NCI-H748 (cell line): ENCODE data around the gene ADI1.
A peak's percentile ranks its signal among the peaks of the same experiment; 100 is the strongest.

Experiments
- DNase-seq: peaks from one replicate; lab custom pipeline; 2025; ENCODE audit not compliant: unreplicated experiment; lab: John Stamatoyannopoulos, UW

Gene ADI1, protein sequence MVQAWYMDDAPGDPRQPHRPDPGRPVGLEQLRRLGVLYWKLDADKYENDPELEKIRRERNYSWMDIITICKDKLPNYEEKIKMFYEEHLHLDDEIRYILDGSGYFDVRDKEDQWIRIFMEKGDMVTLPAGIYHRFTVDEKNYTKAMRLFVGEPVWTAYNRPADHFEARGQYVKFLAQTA

DNA sequence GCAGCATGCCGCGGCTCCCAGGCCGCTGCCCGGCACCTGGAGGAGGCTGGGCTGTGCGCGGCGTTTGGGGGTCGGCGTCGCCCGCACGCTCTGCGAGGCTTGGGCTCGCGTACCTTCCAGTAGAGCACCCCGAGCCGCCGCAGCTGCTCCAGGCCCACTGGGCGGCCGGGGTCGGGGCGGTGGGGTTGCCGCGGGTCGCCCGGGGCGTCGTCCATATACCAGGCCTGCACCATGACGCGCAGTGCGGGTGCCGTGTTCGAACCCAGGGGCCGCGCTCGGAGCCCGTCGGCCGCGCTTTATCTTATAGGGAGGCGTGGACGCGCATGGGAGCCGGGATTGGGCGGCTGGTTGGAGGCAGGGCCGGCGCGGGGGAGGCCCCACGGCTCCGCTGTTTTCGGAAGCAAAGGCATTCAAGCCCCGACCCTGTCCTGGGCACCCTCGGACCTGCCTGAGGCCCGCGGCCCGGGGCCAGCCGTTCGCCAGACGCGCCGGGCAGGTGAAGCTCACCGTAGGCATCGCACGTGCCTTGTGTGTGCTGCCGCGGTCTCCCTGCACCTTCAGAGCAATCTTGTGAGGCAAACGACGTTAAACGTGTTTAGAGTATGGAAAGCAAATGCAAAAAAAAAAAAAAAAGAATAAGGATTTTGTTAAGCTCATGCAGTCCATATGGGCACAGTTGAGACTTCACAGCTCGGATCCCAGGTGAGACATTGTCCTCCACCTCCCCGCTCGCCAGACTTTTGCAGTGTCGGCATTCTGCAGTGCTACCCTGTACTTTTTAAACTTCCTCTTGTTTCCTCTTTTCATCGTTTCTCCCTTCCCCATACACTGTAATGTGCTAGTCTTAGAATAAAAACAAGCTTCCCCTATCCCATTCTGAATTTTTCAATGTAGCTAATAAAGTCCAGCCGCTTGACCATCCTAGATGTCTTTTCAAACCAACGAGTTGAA lies at the start of gene ADI1:
ADI1 (minus strand) TSS at position 277 of the 951 bp plus-strand sequence; CDS start at position 233, 44 bp downstream.
- peak; percentile 81 for DNase-seq

DNA sequence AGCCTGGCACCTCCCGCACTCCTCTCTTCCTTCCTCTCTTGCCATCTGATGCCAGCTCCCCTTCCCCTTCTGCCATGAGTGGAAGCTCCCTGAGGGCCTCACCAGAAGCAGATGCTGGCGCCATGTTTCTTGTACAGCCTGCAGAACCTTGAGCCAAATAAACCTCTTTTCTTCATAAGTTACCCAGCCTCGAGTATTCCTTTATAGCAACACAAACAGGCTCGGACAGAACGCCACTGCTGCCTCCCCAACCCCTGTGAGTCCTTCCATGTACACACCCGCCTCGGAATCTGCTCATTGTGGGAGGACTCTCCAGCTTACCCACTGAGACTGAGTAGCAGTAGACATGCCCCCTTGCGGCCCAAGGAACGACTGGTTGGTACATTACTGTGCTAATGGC lies 47.5 kb upstream of the ADI1 start:
- DNase-seq: no peak

GRCh38 chr2:3565117-3565516 lies 45.8 kb upstream of the ADI1 start:
- no peak for DNase-seq

GRCh38 chr2:3563521-3563976 lies 44.2 kb upstream of the ADI1 start:
- no peak for DNase-seq

DNA sequence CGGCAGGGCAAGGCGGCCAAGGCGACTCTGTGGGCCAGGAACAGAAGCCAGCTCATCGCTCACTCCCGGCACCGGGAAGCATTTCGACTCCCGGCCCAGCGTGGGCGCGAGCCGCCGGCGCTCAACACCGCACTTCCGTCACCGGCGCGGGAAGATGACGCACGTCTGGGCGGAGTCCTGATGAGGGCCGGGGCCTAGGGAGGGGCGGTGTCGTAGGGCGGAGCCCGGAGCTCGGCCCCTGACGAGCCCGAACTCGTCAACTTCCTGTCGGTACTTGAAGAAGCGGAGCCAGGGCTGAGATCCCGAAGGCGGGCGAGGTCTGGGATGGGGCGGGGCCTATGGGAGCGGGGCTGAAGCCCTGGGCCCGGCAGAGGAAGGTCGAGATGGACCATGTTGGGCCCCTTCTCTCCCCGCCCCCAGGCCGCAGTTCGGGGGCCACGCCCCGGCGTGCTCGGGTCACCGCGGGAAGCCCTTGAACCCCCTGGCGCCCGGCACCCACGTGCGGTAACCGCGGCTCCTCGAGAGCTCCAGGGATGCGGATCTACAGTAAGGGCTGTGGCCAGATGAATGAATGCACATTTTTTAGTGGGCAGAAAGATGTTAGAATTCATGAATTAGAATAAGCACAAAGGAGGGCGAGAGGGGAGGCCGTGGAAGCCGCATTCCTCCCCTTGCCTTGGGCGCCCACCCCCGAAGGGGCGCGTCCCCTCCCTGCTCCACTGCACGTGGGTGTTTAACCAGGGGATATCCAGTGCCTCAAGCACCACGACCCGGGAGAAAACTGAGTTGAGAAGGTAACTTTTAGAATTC lies 39.1 kb upstream of the ADI1 start, which contains the start of gene RNASEH1:
RNASEH1 (minus strand) TSS at position 129 of the 810 bp plus-strand sequence; CDS start at position 56, 73 bp downstream.
- DNase-seq: peak; percentile 99

DNA sequence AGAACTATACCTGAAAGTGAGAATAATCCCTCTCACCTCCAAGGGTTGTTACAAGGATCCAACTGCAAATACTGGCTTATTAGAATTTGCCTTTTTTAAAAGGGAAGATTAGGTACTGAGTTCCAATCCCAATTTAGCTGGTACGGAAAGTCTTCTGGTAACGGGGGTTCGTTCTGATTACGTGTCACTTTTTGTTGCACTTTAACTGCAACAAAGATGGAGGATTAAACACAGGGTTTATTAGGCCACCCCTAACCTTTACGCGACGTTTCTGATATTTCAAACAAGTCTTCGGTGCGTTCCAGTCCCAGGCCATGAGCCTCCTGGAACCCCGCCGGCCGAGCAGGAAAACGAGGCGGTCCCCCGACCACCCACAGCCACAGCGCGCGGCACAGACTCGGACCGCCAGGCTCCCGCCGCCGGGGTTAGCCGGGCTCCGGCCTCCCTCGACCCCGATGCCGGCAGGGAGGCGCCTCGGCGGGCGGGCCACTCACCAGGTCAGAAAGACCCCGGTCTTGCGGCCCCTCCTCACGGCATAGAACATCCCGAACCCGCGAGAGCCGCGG lies 38.4 kb upstream of the ADI1 start:
- no peak for DNase-seq

DNA sequence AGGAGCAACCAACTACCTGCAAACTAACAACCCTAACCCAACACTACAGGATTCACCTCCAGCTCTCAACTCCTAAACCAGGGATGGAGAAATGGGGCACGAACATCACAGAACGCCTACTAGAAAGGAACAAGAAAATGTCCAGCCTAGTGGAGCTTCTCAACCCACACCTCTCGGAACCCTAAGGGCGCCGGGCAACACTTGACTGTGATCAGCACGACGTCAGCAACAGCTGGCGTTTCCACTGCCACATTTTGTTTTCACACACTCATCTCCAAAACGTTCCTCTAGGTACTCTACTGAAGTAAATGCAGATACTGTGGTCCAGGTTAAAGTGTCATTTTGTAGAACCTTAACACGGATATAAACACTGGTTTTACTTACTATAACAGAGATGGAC lies 34.6 kb upstream of the ADI1 start:
- no peak for DNase-seq

DNA sequence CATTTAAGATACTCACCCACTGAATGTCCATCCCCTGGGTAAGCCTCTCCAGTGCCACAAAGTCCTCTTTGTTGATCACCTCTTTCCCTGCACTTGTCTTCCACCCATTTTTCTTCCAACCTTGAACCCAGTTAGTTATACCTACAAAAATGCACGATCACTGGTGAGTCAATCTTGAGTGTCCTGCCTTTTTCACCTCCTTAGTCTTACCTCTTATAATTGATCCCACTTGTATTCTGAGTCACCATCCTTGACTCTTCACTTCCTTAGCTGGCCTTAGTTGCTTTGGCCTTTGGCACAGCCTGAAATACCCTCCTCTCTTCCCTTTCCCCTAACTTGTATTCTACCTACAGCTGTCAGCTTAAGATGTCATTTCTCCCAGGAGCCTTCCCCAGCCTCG lies 28.6 kb upstream of the ADI1 start:
- DNase-seq: no peak

GRCh38 chr2:3545788-3546478 lies 26.6 kb upstream of the ADI1 start:
- DNase-seq: no peak

GRCh38 chr2:3543023-3543683 lies 23.8 kb upstream of the ADI1 start:
- no peak for DNase-seq

GRCh38 chr2:3542107-3542506 lies 22.8 kb upstream of the ADI1 start:
- DNase-seq: no peak

- peak; percentile 41 for DNase-seq
Observed at GRCh38 chr2:3539836-3540235, 20.5 kb upstream of the ADI1 start.

DNA sequence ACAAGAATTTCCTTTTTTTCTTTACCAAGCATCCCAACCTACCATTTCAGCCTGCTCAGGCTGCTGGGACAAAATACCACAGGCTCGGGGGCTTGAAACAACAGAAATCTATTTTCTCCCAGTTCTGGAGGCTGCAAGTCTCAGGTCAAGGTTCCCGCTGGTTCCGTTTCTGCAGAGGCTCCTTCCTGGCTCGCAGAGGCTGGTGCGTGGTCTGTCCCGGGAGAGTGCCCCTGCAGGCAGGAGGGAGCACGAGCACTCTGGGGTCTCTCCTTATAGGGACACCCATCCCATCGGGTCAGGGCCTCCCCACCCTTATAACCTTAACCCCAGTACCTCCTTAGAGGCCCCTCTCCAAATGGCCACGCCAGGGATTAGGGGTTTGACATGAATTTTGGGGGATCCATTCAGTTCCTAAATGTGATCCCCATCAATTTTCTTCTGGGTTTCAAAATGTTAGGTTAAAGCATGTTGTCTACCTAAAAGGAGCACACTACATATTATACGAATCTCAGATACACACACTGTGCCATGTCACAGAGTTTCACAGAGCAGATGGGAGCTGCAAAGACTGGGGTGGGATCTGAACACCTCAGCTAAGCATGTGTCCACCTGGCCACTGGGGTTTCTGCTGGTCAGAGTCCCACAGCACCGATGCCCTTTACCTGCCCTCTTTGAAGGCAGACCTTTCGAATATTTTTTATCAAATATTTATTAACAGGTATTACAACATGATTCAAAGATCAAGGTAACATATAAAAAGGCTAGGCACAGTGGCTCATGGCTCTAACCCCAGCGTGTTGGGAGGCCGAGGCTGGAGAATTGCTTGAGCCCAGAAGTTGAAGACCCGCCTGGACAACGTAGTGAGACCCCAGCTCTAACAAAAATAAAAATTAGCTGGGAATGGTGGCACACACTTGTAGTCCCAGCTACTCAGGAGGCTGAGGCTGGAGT lies 17.6 kb upstream of the ADI1 start:
- no peak for DNase-seq

DNA sequence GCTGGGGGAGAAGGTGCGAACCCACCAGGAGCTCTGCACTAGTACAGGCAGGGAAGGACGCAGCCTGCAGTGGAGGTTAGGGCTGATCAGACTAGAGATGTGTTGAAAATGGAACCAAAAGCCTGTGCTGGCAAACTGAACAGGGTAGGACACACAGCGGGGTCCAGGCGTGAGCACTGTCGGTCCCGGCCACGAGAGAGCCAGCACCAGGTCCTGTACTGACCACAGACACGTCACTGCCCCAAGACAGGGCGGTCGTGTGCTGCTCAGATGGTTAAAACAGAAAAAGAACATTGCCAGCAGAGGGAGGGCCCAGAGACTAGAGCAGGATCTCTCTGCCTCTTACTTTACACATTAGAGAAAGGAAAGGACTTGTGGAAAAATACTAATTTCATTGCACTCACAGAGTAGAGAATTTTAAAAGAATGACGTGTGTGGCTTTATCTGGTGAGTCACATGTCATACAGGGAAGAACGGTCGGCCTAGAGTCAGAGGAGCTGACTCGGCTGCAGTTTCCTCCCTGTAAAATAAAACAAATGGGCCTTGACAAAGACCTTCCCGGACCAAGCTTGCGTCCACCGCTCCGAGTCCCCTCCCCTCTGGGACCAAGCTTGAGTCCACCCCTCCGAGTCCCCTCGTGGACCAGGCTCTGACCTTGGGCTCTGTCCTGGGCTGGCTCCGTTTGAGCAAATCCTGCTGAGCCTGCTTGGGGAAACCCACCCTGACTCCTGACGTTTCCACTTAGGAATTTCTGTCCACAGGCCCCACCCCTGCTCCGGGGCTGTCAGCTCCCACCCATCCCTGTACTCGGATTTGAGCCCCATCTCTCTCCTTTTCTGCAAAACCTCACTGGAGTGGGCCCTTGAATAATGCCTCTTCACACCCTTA lies 16.7 kb upstream of the ADI1 start:
- no peak for DNase-seq

DNA sequence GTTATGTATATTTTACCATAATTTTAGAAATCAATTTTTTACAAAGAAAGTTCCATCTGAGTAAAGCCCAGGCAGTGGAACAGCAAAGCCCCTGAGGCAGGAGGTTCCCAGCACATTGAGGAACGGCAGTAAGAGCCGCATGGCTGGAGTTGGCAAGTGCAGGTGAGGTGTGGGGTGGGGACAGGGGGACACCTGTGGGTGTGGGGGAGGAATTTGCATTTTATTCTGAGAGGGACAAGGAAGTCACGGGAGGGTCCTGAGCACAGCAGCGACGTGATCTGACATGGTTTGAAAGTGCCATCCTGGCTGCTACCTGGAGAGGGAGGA lies 16.1 kb upstream of the ADI1 start:
- no peak for DNase-seq

GRCh38 chr2:3534251-3534814 lies 15.0 kb upstream of the ADI1 start:
- DNase-seq: no peak

GRCh38 chr2:3533836-3534235 lies 14.5 kb upstream of the ADI1 start:
- no peak for DNase-seq

- DNase-seq: no peak
Observed at GRCh38 chr2:3532941-3533340, 13.6 kb upstream of the ADI1 start.
